GM18499 (cell line): ENCODE results near the gene FAM72C.
"Not testable (repeated sequence)": the region's sequence is repeated elsewhere in the genome, so short reads cannot be mapped to it uniquely, and the experiment has no call there.

Experiments used
- ATAC-seq: cut with Tn5 transposase; IDR thresholded peaks from one replicate; pipeline ENCODE4 v1.9.1; 2021; ENCODE audit warnings: moderate number of reproducible peaks; ENCODE audit not compliant: insufficient read depth, unreplicated experiment

Gene FAM72C

GRCh38 chr1:143971924-143972700 is at the start of gene FAM72C:
FAM72C (minus strand) TSS chr1:143971986; CDS start chr1:143971141, 845 bp downstream.
- peak; percentile 79 for ATAC-seq

GRCh38 chr1:144020001-144020738 is 48.4 kb upstream of the FAM72C start:
- peak; percentile 59 for ATAC-seq

GRCh38 chr1:144019101-144019500 is 47.3 kb upstream of the FAM72C start:
- not testable (repeated sequence) for ATAC-seq

GRCh38 chr1:144015180-144015966 is 43.6 kb upstream of the FAM72C start:
- not testable (repeated sequence) for ATAC-seq

- not testable (repeated sequence) for ATAC-seq
Observed at GRCh38 chr1:144014528-144014927, 42.7 kb upstream of the FAM72C start.

- ATAC-seq: not testable (repeated sequence)
Observed at GRCh38 chr1:144014121-144014520, 42.3 kb upstream of the FAM72C start.

GRCh38 chr1:144012168-144012733 is 40.5 kb upstream of the FAM72C start:
- peak; percentile 98 for ATAC-seq

GRCh38 chr1:144009410-144009809 is 37.6 kb upstream of the FAM72C start:
- peak; percentile 34 for ATAC-seq

- ATAC-seq: not testable (repeated sequence)
Observed at GRCh38 chr1:144004259-144004658, 32.5 kb upstream of the FAM72C start.

GRCh38 chr1:144003306-144004029 is 31.7 kb upstream of the FAM72C start:
- not testable (repeated sequence) for ATAC-seq

- ATAC-seq: not testable (repeated sequence)
Observed at GRCh38 chr1:144002141-144002881, 30.5 kb upstream of the FAM72C start.

- not testable (repeated sequence) for ATAC-seq
Observed at GRCh38 chr1:144001077-144001476, 29.3 kb upstream of the FAM72C start.

- not testable (repeated sequence) for ATAC-seq
Observed at GRCh38 chr1:143996020-143996419, 24.2 kb upstream of the FAM72C start.

- ATAC-seq: not testable (repeated sequence)
Observed at GRCh38 chr1:143993301-143993907, 21.6 kb upstream of the FAM72C start.

- not testable (repeated sequence) for ATAC-seq
Observed at GRCh38 chr1:143990699-143991098, 18.9 kb upstream of the FAM72C start.

GRCh38 chr1:143989719-143990118 is 17.9 kb upstream of the FAM72C start:
- not testable (repeated sequence) for ATAC-seq

GRCh38 chr1:143989427-143989712 is 17.6 kb upstream of the FAM72C start:
- ATAC-seq: not testable (repeated sequence)

GRCh38 chr1:143988602-143989426 is 17.0 kb upstream of the FAM72C start:
- ATAC-seq: not testable (repeated sequence)
